Kidney epithelial cell (primary cell): ENCODE results near the gene IRF2. TPM values are rescaled to one million over a fixed set of nuclear protein-coding genes. Genes with fewer than 3 reads are reported as not detected.

Source experiments
- DNase-seq: peaks from one replicate; pipeline ENCODE4 v3.0.0-alpha.2; 2010; ENCODE audit warnings: low read depth
- H3K27me3 ChIP-seq: 2 replicates; pipeline ENCODE4 v1.6.0; 2011; ENCODE audit warnings: low read length; ENCODE audit not compliant: control insufficient read depth, insufficient read depth
- H3K36me3 ChIP-seq: 2 replicates; pipeline ENCODE4 v1.5.1; 2011; ENCODE audit warnings: low read length; ENCODE audit not compliant: control insufficient read depth, insufficient read depth
- H3K4me3 ChIP-seq: 2 replicates; pipeline ENCODE4 v1.5.1; 2011; ENCODE audit warnings: low read depth, mild to moderate bottlenecking, control low read depth, low read length
- total RNA-seq: library from RNA; depleted of rRNA; stranded (reverse); fragments of >200 nt; gene quantifications from 2 replicates; pipeline ENCODE4 v1.2.3, GENCODE V29; 2015
- TF ChIP-seq, protein P1 (sequence below): IDR thresholded peaks from 2 replicates; pipeline ENCODE4 v1.5.1; 2011; ENCODE audit warnings: mild to moderate bottlenecking, moderate library complexity, low read length, control low read depth, inconsistent platforms; ENCODE audit not compliant: insufficient read depth, poor library complexity, severe bottlenecking

The IRF2 gene
- total RNA-seq, 1 donor from 2014 or later: 30.4 TPM

- H3K4me3 ChIP-seq: no peak overlapping the region
- no peaks in the 10 kb centered on the region for H3K36me3 ChIP-seq
- no peak for DNase-seq
- TF ChIP-seq, protein P1, sequence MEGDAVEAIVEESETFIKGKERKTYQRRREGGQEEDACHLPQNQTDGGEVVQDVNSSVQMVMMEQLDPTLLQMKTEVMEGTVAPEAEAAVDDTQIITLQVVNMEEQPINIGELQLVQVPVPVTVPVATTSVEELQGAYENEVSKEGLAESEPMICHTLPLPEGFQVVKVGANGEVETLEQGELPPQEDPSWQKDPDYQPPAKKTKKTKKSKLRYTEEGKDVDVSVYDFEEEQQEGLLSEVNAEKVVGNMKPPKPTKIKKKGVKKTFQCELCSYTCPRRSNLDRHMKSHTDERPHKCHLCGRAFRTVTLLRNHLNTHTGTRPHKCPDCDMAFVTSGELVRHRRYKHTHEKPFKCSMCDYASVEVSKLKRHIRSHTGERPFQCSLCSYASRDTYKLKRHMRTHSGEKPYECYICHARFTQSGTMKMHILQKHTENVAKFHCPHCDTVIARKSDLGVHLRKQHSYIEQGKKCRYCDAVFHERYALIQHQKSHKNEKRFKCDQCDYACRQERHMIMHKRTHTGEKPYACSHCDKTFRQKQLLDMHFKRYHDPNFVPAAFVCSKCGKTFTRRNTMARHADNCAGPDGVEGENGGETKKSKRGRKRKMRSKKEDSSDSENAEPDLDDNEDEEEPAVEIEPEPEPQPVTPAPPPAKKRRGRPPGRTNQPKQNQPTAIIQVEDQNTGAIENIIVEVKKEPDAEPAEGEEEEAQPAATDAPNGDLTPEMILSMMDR: no peak
- H3K27me3 ChIP-seq: no peaks in the 10 kb centered on the region
These were observed 26.7 kb downstream of the IRF2 start for GRCh38 chr4:184447664-184448063.

DNA sequence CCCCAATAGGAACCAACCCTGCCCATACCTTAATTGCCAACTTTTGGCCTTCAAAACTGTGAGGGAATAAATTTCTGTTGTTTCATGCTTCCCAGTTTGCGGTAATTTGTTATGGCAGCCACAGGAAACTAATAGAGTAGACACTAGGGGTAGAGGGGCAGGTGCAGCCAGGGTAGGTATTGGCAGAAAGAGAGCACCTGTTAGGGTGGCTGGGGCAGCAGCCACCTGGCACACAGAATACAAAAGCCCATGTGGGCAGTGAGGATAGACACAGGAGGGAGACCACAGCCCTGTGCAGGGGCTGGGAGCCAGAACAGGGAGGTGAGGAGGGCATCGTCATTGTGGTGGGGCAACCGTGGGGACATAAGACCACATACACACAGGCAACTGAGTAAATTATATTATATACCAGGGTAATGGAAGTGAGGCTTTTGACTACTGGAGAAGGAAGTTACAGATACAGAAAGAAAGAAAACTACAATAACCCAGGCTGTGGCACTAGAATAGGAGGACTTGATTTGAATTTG lies 28.2 kb downstream of the IRF2 start:
- H3K27me3 ChIP-seq: no peaks in the 10 kb centered on the region
- H3K4me3 ChIP-seq: no peak overlapping the region
- TF ChIP-seq, protein P1: no peak
- DNase-seq: no peak
- no peaks in the 10 kb centered on the region for H3K36me3 ChIP-seq

DNA sequence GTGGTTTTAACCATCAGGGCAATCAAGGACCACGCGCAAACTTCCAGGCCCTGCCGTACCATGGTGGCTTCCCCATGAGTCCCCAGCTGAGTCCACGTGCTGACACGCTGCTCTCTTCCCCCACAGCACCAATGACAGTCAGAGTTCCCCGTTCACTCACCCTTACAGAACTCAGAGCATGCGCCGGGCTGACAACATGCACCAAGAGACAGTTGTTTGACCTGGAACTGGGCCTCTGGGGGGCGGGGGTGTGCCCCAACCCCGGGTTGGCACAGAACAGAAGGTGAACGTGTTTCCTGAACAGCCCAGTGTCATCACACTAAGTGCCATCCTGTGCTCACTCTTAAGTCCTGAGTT lies 29.4 kb downstream of the IRF2 start:
- TF ChIP-seq, protein P1: no peak
- no peak for DNase-seq
- H3K27me3 ChIP-seq: no peaks in the 10 kb centered on the region
- no peaks in the 10 kb centered on the region for H3K36me3 ChIP-seq
- H3K4me3 ChIP-seq: no peak overlapping the region

- no peak for DNase-seq
- Histone ChIP-seq H3K4me3 (no peak overlapping the region), H3K36me3 (no peaks in the 10 kb centered on the region), H3K27me3 (no peaks in the 10 kb centered on the region)
- TF ChIP-seq, protein P1: no peak
These were observed 30.0 kb downstream of the IRF2 start for GRCh38 chr4:184444215-184444952.

DNA sequence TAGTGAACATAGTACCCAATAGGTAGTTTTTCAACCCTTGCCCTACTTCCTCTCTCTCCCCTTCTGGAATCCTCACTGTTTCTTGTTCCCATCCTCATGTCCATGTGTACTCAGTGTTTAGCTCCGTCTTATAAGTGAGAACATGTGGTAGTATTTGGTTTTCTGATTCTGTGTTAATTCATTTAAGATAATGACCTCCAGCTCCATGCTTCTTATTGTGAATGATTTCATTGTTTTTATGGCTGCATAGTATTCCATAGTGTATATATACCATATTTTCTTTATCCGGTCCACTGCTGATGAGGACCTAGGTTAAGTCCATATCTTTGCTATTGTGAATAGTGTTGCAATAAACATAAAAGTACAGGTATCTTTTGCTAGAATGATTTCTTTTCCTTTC lies 31.0 kb downstream of the IRF2 start:
- Histone ChIP-seq H3K27me3 (no peaks in the 10 kb centered on the region), H3K36me3 (no peaks in the 10 kb centered on the region), H3K4me3 (no peak overlapping the region)
- no peak for DNase-seq
- TF ChIP-seq, protein P1: no peak

GRCh38 chr4:184442314-184442635 lies 32.1 kb downstream of the IRF2 start:
- DNase-seq: no peak
- Histone ChIP-seq H3K4me3 (no peak overlapping the region), H3K36me3 (no peaks in the 10 kb centered on the region), H3K27me3 (no peaks in the 10 kb centered on the region)
- TF ChIP-seq, protein P1: no peak
